WI38 (cell line): ENCODE results near the gene INHBA.
A peak's percentile ranks its signal among the peaks of the same experiment; 100 is the strongest.

Source experiments
- H3K4me3 ChIP-seq: 2 replicates; pipeline ENCODE4 v1.5.1; 2011; ENCODE audit warnings: low read depth, mild to moderate bottlenecking, control low read depth, low read length
- TF ChIP-seq, protein P1 (sequence below): IDR thresholded peaks from 2 replicates; pipeline ENCODE4 v1.5.1; 2012; ENCODE audit warnings: low read depth, mild to moderate bottlenecking, control low read depth, low read length

The INHBA gene

GRCh38 chr7:41702635-41703371 is at the start of gene INHBA:
Gene INHBA (minus strand): TSS chr7:41703090. CDS start chr7:41700374, 2,716 bp downstream.
- peak within 1 kb of the TSS; percentile 84 for H3K4me3 ChIP-seq
- TF ChIP-seq, protein P1, sequence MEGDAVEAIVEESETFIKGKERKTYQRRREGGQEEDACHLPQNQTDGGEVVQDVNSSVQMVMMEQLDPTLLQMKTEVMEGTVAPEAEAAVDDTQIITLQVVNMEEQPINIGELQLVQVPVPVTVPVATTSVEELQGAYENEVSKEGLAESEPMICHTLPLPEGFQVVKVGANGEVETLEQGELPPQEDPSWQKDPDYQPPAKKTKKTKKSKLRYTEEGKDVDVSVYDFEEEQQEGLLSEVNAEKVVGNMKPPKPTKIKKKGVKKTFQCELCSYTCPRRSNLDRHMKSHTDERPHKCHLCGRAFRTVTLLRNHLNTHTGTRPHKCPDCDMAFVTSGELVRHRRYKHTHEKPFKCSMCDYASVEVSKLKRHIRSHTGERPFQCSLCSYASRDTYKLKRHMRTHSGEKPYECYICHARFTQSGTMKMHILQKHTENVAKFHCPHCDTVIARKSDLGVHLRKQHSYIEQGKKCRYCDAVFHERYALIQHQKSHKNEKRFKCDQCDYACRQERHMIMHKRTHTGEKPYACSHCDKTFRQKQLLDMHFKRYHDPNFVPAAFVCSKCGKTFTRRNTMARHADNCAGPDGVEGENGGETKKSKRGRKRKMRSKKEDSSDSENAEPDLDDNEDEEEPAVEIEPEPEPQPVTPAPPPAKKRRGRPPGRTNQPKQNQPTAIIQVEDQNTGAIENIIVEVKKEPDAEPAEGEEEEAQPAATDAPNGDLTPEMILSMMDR: no peak

- TF ChIP-seq, protein P1: no peak
Measured at GRCh38 chr7:41752615-41753014, 49.7 kb upstream of the INHBA start.

GRCh38 chr7:41750661-41751540 is 48.0 kb upstream of the INHBA start:
- TF ChIP-seq, protein P1: no peak
- H3K4me3 ChIP-seq: no peak overlapping the region

More at GRCh38 chr7:41752615-41753014, 49.7 kb upstream of the INHBA start:
- H3K4me3 ChIP-seq: no peak overlapping the region

- TF ChIP-seq, protein P1: no peak
Measured at GRCh38 chr7:41747961-41748360, 45.1 kb upstream of the INHBA start.

GRCh38 chr7:41745451-41745850 is 42.6 kb upstream of the INHBA start:
- H3K4me3 ChIP-seq: no peak overlapping the region
- TF ChIP-seq, protein P1: no peak

More at GRCh38 chr7:41747961-41748360, 45.1 kb upstream of the INHBA start:
- no peak overlapping the region for H3K4me3 ChIP-seq

- TF ChIP-seq, protein P1: no peak
- no peak overlapping the region for H3K4me3 ChIP-seq
Measured at GRCh38 chr7:41744161-41744560, 41.3 kb upstream of the INHBA start.

DNA sequence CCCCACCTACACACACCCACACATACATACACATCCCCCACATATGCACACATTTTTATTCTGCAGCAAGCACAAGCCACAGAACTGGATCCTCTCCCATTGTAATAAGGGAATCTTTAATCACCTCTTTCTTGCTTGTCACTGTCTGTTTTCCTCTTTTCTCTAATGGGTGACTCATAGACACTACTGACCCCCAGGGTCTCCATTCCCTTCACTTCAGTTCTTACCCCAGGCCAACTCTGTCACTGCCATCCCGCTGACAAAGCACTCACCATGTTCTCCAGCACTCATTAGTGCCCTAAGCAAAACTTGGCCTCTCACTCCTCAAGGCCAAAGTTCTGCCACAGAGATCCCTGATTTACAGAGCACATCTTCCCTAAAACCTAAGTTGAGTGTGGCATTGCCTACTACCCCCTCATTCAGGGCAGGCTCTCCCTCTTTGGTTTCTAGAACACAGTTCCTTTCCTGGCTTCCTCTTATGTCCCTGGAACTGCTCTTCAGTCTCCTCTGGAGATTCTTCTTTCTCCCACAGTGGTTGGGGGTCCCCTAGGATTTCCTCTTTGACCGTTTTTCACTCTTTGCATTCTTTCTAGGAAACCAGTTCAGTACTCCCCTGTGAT is 39.6 kb upstream of the INHBA start:
- no peak overlapping the region for H3K4me3 ChIP-seq
- TF ChIP-seq, protein P1: no peak
